ENCODE results near the gene AMBRA1.

The AMBRA1 gene

GRCh38 chr11:46422588-46422987, 171.2 kb downstream of the AMBRA1 start:
- DNase-seq = no peak

GRCh38 chr11:46421257-46421880, 172.5 kb downstream of the AMBRA1 start:
- DNase-seq = peak; percentile 95

- no peak for DNase-seq
Observed at GRCh38 chr11:46420513-46420912, 173.3 kb downstream of the AMBRA1 start.

- no peak for DNase-seq
Observed at GRCh38 chr11:46418751-46419150, 175.1 kb downstream of the AMBRA1 start.

GRCh38 chr11:46417711-46418110, 176.1 kb downstream of the AMBRA1 start:
- peak; percentile 83 for DNase-seq

GRCh38 chr11:46414879-46415278, 178.9 kb downstream of the AMBRA1 start:
- no peak for DNase-seq

DNA sequence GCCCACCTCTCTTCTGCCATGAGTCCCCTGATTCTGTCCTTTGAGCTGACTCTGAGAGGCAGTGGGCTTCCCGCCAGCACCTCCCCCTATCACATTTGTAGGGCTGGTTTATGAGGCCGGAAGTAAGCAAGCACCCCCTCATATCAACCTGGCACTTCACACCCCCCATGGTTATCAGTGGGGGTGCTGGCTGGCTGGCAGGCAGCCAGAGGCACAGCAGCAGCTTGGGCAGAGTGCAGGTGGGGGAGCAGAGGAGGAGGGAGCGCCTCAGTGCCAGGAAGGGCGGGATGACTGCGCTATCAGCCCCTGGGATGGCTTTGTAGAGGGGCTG, 179.4 kb downstream of the AMBRA1 start:
- no peak for DNase-seq

DNA sequence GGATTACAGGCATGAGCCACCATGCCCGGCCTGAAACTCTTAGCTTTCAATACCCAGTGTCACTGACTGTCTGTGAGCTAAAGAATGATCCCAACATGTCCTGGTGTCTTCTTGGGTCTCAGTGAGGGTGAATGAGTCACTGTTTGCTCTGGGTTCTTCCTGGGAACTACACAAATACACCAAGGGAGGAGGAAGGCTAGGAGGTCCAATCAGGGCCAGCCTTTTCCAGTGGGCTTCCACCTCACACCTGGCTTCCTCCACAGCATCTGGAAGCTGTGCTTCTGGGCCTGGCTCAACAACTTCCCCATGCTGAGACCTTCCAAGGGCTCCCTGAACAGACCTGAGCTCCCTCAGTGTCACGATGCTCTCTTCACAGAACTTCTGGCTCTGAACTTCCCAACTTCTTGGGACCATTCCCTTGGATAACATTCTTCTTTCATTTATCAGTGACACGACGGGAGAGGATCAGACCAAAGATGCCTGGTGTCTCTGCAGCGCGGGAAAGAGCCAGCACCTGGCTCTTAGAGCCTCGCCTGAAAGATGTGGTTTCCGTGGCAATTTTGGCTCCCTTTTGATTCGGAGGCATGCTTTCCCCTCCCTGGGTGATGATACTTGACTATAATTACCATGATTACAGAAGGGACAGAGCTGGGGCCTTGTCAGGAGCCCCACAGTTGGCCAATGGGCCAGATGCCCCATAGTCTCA, 179.9 kb downstream of the AMBRA1 start:
- DNase-seq = no peak

DNA sequence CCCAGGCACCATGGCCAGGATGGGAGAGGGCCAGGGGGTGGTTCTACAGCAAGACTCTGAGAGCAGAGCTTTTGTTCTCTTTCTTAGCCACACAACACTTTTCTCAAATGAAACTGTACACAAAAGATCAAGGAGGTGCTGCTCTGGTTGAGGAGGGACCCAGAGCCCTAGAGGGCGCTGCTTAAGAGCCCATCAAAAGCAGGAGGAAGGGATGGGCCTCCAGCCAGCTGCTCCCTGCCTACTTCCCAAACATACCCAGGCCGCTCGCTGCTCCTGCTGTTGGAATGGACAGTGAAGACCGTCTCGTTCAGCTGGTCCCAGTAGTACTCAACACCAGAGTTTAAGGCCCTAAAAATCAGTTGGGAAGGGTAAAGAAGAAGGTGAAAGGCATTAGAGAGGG, 183.8 kb downstream of the AMBRA1 start:
- DNase-seq = peak; percentile 76

DNA sequence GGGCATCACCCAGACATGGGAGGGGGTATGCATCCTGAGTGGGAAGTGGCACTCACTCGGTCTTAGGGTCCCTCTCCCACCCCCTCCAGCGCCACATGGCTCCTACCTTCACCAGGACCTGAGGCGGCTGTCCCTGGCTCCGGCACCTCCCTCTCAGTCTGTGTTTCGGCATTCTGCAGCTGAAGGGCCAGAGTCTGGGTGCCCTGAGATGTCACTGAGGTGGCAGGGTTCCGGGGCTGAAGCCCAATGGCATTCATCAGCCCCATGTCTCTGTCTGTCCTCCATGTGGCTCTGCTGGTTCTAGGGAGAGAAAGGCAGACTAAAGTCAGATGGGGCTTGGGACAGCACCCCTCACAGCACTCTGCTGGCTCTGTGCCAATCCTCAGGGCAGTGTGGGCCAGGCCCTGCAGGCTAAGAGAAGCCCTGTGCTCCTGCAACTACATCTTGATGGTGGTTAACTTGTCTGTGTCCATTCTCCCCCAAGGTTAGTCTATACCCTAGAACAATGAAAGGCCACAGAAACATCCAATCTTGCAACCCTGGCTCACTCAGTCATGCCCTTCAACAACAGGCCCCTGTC, 185.3 kb downstream of the AMBRA1 start:
- DNase-seq = no peak

- DNase-seq = no peak
Observed at GRCh38 chr11:46407635-46408034, 186.2 kb downstream of the AMBRA1 start.

- no peak for DNase-seq
Observed at GRCh38 chr11:46404476-46405017, 189.3 kb downstream of the AMBRA1 start.

DNA sequence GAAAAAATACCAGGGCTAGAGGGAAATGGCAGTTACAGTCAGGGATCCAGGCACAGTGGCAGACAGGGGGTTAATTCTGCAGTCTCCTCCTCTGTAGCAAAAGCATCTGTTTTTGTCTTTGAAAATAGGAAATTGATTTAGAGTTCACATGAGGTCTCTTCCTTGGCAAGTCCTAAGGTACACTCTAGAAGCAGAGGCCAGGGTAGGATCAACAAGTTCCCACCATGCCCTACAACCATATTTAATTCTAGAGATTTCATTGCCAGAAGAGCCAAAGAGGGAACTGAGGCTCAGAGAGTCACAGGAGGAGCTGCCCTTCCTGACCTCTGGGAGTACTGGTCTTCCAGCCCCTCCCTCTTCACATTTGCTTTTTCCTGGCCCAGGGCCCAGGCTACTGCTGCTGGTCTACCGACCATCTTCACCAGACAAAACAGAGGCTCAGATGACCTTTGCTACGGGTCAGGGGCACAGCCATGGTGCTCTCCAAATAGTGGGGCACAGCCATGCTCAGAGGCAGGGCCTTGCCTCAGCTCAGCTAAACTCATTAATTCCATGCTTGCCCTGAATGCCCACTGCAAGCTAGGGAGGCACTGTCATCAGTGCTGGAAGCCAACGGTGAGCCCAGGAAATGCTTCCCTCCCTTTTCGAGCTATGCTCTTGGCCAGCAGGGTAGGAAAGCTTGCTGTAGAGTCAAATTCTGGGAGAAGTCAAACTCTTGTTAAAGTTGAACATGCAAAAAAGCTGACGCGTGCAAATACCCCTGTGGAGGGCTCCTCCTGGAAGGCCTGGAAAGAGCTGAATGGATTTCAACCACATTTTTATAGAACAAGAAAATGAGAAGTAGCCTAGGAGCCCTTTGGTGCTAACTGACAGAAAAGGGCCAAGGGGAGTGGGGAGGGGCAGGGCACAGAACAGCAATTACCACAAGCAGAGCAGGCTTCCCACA, 190.6 kb downstream of the AMBRA1 start:
- no peak for DNase-seq

DNA sequence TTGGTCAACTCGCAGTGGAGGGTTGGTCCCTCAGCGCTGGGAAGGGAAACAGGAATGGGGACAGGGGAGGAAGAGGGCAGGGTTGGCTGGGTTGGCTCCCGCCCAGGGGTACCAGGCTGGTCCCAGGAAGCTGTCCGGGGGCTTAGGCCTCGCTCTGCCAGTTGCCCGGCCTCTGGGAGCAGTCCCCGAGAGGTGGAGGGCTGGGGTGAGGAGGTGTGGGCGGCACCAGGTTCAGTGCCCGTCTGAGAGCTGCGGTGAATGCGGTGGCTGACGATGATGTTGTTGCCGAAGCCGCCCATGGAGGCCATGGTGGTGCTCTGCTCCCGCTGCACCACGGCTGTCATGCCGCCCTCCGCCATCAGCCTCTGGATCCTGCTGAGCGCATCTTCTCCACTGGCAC, 196.3 kb downstream of the AMBRA1 start:
- no peak for DNase-seq

DNA sequence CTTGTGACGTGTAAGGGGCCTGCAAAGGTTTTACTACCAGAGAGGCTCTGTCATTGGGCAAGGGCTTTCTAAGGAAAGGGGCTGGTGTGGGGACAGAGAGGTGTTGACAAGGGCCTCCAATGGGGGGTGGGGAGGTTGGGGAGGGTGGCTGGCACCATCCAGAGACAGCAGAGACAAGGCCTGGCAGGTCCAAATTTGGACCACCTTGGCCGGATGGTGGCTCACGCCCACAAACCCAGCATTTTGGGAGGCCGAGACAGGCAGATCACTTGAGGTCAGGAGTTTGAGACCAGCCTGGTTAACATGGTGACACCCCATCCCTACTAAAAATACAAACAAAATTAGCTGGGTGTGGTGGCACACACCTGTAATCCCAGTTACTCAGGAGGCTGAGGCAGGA, 200.1 kb downstream of the AMBRA1 start:
- no peak for DNase-seq

DNA sequence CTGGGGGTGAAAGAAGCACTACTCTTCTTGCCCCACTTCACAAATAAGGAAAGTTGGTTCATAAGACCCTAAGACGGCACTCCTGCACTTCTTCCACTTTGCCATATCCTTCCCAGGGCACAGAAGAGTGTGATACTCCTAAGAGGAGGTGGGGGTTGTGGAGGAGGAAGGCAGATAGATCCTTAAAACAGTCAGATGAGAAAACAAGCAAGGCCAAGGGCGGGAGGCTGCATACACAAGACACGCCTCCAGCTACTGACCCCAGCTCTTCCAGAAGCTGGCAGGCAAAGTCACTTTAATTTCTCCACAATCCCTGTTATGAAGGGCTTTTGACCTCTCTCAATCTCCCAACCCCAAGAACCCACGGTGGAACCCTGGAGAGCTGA, 200.6 kb downstream of the AMBRA1 start:
- peak; percentile 51 for DNase-seq

GRCh38 chr11:46392421-46393230, 201.2 kb downstream of the AMBRA1 start:
- peak; percentile 61 for DNase-seq

- peak; percentile 82 for DNase-seq
Observed at GRCh38 chr11:46391578-46392420, 202.0 kb downstream of the AMBRA1 start, which contains the start of gene CHRM4. Gene CHRM4 (minus strand): TSS chr11:46391776. CDS start chr11:46386557, 5,219 bp downstream.

GRCh38 chr11:46391186-46391577, 202.6 kb downstream of the AMBRA1 start:
- DNase-seq = peak; percentile 35

GRCh38 chr11:46390331-46391171, 203.3 kb downstream of the AMBRA1 start:
- peak; percentile 48 for DNase-seq
